ENCODE measurements around the gene LOXL1. TPM values are rescaled to one million over a fixed set of nuclear protein-coding genes. Genes with fewer than 3 reads are reported as not detected.

LOXL1 gene
- total RNA-seq, 3 donors from 2014 or later: 5.6 to 11.3 (median 10.8) TPM

- H3K27ac ChIP-seq: no peak overlapping the region
- H3K27me3 ChIP-seq: no peaks in the 10 kb centered on the region
- H3K9me3 ChIP-seq: no peaks in the 10 kb centered on the region
- intact Hi-C loops (cut with DNase I; ENCODE audit: low total_unique reads): no loop called here
- no peaks in the 10 kb centered on the region for H3K36me3 ChIP-seq
- H3K4me3 ChIP-seq: no peak overlapping the region
- DNase-seq (ENCODE audit: low spot score in 2 of 2): no peak
- H3K4me1 ChIP-seq: no peaks in the 10 kb centered on the region
- TF ChIP-seq CTCF (IDR thresholded peaks at IDR 0.05) (no peak), POLR2AphosphoS5 (IDR thresholded peaks at IDR 0.05) (no peak), POLR2A (IDR thresholded peaks at IDR 0.05) (no peak)
Observed at GRCh38 chr15:73910522-73911303, 15.5 kb upstream of the LOXL1 start.

- no peak overlapping the region for H3K27ac ChIP-seq
- H3K4me1 ChIP-seq: no peaks in the 10 kb centered on the region
- TF ChIP-seq CTCF (IDR thresholded peaks at IDR 0.05): no peak
- no peak for TF ChIP-seq POLR2A (IDR thresholded peaks at IDR 0.05)
- no peak for TF ChIP-seq POLR2AphosphoS5 (IDR thresholded peaks at IDR 0.05)
- no peak overlapping the region for H3K4me3 ChIP-seq
- H3K36me3 ChIP-seq: no peaks in the 10 kb centered on the region
- intact Hi-C loops (cut with DNase I; ENCODE audit: low total_unique reads): no loop called here
- H3K9me3 ChIP-seq: no peaks in the 10 kb centered on the region
- no peaks in the 10 kb centered on the region for H3K27me3 ChIP-seq
- DNase-seq (ENCODE audit: low spot score in 2 of 2): no peak
Observed at GRCh38 chr15:73912030-73912596, 14.1 kb upstream of the LOXL1 start.

- Histone ChIP-seq H3K4me1 (no peaks in the 10 kb centered on the region), H3K27ac (no peak overlapping the region), H3K4me3 (no peak overlapping the region), H3K36me3 (no peaks in the 10 kb centered on the region), H3K9me3 (no peaks in the 10 kb centered on the region), H3K27me3 (no peaks in the 10 kb centered on the region)
- TF ChIP-seq CTCF (IDR thresholded peaks at IDR 0.05): no peak
- TF ChIP-seq POLR2A (IDR thresholded peaks at IDR 0.05): no peak
- TF ChIP-seq POLR2AphosphoS5 (IDR thresholded peaks at IDR 0.05): no peak
- intact Hi-C loops (cut with DNase I; ENCODE audit: low total_unique reads): no loop called here
- DNase-seq (ENCODE audit: low spot score in 2 of 2): no peak
Observed at GRCh38 chr15:73914145-73914544, 12.1 kb upstream of the LOXL1 start.

GRCh38 chr15:73915082-73915481, 11.2 kb upstream of the LOXL1 start:
- TF ChIP-seq CTCF (IDR thresholded peaks at IDR 0.05) (no peak), POLR2A (IDR thresholded peaks at IDR 0.05) (no peak), POLR2AphosphoS5 (IDR thresholded peaks at IDR 0.05) (no peak)
- Histone ChIP-seq H3K4me3 (no peak overlapping the region), H3K27me3 (no peaks in the 10 kb centered on the region), H3K27ac (no peak overlapping the region), H3K9me3 (no peaks in the 10 kb centered on the region), H3K4me1 (no peaks in the 10 kb centered on the region), H3K36me3 (no peaks in the 10 kb centered on the region)
- DNase-seq (ENCODE audit: low spot score in 2 of 2): no peak
- intact Hi-C loops (cut with DNase I; ENCODE audit: low total_unique reads): no loop called here

- TF ChIP-seq POLR2A (IDR thresholded peaks at IDR 0.05) (no peak), POLR2AphosphoS5 (IDR thresholded peaks at IDR 0.05) (no peak), CTCF (IDR thresholded peaks at IDR 0.05) (no peak)
- intact Hi-C loops (cut with DNase I; ENCODE audit: low total_unique reads): no loop called here
- H3K9me3 ChIP-seq: no peaks in the 10 kb centered on the region
- H3K27me3 ChIP-seq: no peaks in the 10 kb centered on the region
- no peak overlapping the region for H3K4me3 ChIP-seq
- peaks cover 15 to 16% of the 10 kb centered on the region in 2 donors for H3K4me1 ChIP-seq
- H3K27ac ChIP-seq: no peak overlapping the region
- no peaks in the 10 kb centered on the region for H3K36me3 ChIP-seq
- DNase-seq (ENCODE audit: low spot score in 2 of 2): no peak
Observed at GRCh38 chr15:73918784-73919183, 7.5 kb upstream of the LOXL1 start.

Data from breast epithelium (tissue), 4 donors.